Esophagus muscularis mucosa (tissue), 4 donors: ENCODE measurements around the gene FLNA.

Experiments
- CTCF ChIP-seq, 3 experiments: fragments of 200-600 bp in 2 of 3; fragments of 450-650 bp in 1 of 3; sonication (generic) in 2 of 3; IDR thresholded peaks; one replicate each; pipeline ENCODE4 v1.5.1; 2017 to 2019; ENCODE audit warnings: antibody characterized with exemption in 3 of 3, mild to moderate bottlenecking in 2 of 3, moderate library complexity in 1 of 3
- EP300 ChIP-seq: sonication (generic); formaldehyde crosslinking; IDR thresholded peaks from one replicate; pipeline ENCODE4 v1.6.1; 2017; ENCODE audit warnings: antibody characterized with exemption
- POLR2A ChIP-seq: fragments of 450-650 bp; IDR thresholded peaks from one replicate; pipeline ENCODE4 v1.6.1; 2017; ENCODE audit warnings: antibody characterized with exemption, moderate library complexity, mild to moderate bottlenecking, low read depth
- POLR2AphosphoS5 ChIP-seq, 2 donors: sonication (generic); formaldehyde crosslinking; IDR thresholded peaks; one replicate each; pipeline ENCODE4 v1.6.1; 2017; ENCODE audit warnings: antibody characterized with exemption in 2 of 2

GRCh38 chrX:154321594-154321993 is 52.8 kb downstream of the FLNA start:
- TF ChIP-seq CTCF (IDR thresholded peaks at IDR 0.05) (no peak), POLR2A (no peak), EP300 (no peak), POLR2AphosphoS5 (IDR thresholded peaks at IDR 0.05) (no peak)
